Measurements from ENCODE around the gene TXNDC11. TPM values are rescaled to one million over a fixed set of nuclear protein-coding genes. Genes with fewer than 3 reads are reported as not detected.

TXNDC11 gene
- total RNA-seq, 1 donor from 2014 or later: 86.5 TPM

DNA sequence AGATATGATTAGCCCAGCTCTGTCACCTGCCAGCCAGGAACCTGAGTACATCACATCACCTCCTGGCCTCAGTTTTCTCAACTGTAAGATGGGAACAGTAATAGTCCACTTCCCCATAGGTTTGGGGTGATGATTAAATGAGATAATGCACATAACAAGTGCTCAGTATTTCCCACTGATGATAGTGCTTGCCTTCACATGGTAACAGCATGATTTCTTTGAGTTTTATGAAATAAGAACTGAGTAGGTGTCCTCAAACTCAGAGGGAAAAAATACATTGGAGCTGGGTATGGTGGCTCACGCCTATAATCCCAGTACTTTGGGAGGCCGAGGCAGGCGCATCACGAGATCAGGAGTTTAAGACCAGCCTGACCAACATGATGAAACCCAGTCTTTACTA is 104.5 kb downstream of the TXNDC11 start:
- intact Hi-C loops (cut with DNase I): no loop called here
- H3K27ac ChIP-seq: no peak overlapping the region
- no peaks in the 10 kb centered on the region for H3K36me3 ChIP-seq
- no peaks in the 10 kb centered on the region for H3K27me3 ChIP-seq
- no peak overlapping the region for H3K4me3 ChIP-seq
- H3K4me1 ChIP-seq: peaks cover 10 to 20% of the 10 kb centered on the region in 2 donors
- TF ChIP-seq, protein P1, sequence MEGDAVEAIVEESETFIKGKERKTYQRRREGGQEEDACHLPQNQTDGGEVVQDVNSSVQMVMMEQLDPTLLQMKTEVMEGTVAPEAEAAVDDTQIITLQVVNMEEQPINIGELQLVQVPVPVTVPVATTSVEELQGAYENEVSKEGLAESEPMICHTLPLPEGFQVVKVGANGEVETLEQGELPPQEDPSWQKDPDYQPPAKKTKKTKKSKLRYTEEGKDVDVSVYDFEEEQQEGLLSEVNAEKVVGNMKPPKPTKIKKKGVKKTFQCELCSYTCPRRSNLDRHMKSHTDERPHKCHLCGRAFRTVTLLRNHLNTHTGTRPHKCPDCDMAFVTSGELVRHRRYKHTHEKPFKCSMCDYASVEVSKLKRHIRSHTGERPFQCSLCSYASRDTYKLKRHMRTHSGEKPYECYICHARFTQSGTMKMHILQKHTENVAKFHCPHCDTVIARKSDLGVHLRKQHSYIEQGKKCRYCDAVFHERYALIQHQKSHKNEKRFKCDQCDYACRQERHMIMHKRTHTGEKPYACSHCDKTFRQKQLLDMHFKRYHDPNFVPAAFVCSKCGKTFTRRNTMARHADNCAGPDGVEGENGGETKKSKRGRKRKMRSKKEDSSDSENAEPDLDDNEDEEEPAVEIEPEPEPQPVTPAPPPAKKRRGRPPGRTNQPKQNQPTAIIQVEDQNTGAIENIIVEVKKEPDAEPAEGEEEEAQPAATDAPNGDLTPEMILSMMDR (IDR thresholded peaks at IDR 0.05): no peak
- DNase-seq (ENCODE audit: low spot score in 2 of 2): no peak
- no peaks in the 10 kb centered on the region for H3K9me3 ChIP-seq

DNA sequence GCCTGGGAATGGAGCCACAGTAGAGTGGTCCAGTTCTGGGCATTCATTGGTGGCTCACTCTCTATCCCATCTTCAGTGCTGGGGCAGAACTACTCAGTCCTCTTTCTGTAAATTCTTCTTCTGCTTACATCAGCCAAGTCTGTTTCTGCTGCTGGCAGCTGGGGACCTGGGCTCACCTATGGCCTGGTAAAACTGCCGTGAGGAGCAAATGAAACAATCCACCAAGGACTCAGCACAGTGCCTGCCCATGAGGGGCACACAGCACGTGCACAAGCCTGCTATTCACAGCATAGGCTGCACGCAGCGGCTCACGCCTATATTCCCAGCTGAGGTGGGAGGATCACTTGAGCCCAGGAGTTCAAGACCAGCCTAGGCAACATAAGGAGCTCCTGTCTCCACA is 105.3 kb downstream of the TXNDC11 start:
- intact Hi-C loops (cut with DNase I): no loop called here
- H3K4me3 ChIP-seq: no peak overlapping the region
- DNase-seq (ENCODE audit: low spot score in 2 of 2): no peak
- TF ChIP-seq, protein P1 (IDR thresholded peaks at IDR 0.05): no peak
- no peaks in the 10 kb centered on the region for H3K27me3 ChIP-seq
- no peak overlapping the region for H3K27ac ChIP-seq
- H3K9me3 ChIP-seq: no peaks in the 10 kb centered on the region
- H3K4me1 ChIP-seq: peaks cover 12 to 27% of the 10 kb centered on the region in 2 donors
- no peaks in the 10 kb centered on the region for H3K36me3 ChIP-seq

DNA sequence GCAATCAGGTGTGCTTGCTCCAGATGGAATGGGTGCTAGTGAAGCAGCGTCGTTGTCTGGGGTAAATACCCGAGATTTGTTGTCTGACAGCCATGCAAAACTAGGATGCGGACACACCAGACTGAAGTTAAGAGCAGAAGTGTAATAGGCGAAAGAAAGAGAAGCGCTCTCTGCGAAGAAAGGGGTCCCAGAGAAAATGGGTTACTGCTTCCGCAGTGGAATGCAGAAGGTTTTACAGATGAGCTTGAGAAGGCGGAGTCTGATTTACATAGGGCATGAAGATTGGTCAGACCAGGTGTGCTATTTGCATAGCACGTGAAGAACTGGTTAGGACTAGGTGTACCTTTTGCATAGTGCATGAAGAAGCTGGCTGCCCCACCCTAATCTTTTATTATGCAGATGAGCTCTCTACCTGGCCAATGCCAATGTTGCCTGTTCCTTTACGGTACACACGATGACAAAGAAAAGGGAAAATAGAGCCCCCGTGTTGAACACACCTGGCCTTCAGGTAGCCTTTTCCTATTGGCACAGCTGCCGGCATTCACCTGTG is 106.4 kb downstream of the TXNDC11 start:
- no peaks in the 10 kb centered on the region for H3K27me3 ChIP-seq
- no peaks in the 10 kb centered on the region for H3K9me3 ChIP-seq
- DNase-seq (ENCODE audit: low spot score in 2 of 2): no peak
- H3K4me1 ChIP-seq: peaks cover 14 to 22% of the 10 kb centered on the region in 2 donors
- H3K4me3 ChIP-seq: no peak overlapping the region
- no peak overlapping the region for H3K27ac ChIP-seq
- TF ChIP-seq, protein P1 (IDR thresholded peaks at IDR 0.05): no peak
- intact Hi-C loops (cut with DNase I): no loop called here
- no peaks in the 10 kb centered on the region for H3K36me3 ChIP-seq

DNA sequence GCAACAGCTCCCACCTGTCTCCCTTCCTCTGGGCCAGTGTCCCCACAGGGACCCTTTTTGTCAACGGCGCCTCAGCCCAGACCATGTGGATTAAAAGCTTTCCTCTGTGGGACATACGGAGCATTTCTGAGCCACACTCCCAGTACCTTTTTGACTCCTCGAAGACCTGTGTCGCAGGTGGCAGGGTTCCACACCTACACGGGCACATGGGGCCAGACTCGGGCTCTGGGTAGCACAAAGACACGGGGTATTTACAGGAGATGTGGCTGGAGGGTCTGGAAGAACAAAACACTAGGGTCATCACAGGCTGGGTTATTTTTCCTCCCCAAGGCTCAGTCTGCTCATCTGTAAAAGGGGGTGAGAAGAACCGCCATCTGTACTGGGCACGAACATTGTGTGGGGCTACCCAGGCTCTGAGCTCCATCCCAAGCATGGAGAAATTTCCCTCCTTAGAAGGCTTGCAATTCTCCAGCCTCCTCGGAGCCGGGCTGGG is 106.9 kb downstream of the TXNDC11 start:
- Histone ChIP-seq H3K4me1 (peaks cover 9 to 17% of the 10 kb centered on the region in 2 donors), H3K27me3 (no peaks in the 10 kb centered on the region), H3K36me3 (no peaks in the 10 kb centered on the region), H3K9me3 (no peaks in the 10 kb centered on the region), H3K4me3 (no peak overlapping the region), H3K27ac (no peak overlapping the region)
- TF ChIP-seq, protein P1 (IDR thresholded peaks at IDR 0.05): no peak
- DNase-seq (ENCODE audit: low spot score in 2 of 2): no peak
- intact Hi-C loops (cut with DNase I): no loop called here

DNA sequence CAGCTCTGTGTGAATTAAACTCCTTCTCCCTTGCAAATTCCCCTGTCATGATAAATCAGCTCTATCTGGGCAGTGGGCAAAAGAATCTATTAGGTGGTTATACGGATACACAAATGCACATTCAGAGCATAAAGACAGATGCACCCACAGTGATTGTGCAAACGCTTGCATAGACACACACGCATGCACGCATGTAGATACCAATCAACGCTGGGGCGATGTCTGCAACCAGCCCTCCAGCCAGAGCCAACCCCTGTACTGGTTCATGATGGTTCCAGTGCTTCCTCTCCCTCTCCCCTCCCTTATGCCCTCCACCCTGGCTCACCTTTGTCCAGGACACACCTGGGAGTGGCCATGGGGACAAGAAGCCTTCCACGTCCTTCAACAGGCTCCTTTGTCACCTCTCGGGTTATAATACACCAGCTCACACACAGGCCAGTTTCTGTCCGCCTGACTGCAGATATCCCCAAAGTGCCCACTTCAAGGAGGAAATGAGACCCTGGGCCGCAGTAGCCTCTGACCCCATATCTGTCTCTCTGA is 107.5 kb downstream of the TXNDC11 start:
- H3K27ac ChIP-seq: no peak overlapping the region

More for the DNA sequence above, 107.5 kb downstream of the TXNDC11 start:
- Histone ChIP-seq H3K4me1 (peaks cover 6 to 14% of the 10 kb centered on the region in 2 donors), H3K27me3 (no peaks in the 10 kb centered on the region), H3K4me3 (no peak overlapping the region), H3K36me3 (no peaks in the 10 kb centered on the region), H3K9me3 (no peaks in the 10 kb centered on the region)
- intact Hi-C loops (cut with DNase I): no loop called here
- no peak for DNase-seq (ENCODE audit: low spot score in 2 of 2)
- TF ChIP-seq, protein P1 (IDR thresholded peaks at IDR 0.05): no peak

All from ascending aorta (tissue), 2 donors.